Stimulated activated CD8-positive, alpha-beta memory T cell treated with anti-CD3 and anti-CD28 coated beads, Interleukin-15, amount 100 ng/mL, for 24 hours (primary cell): ENCODE data around the gene ZFP57.
"Not testable (repeated sequence)": the region's sequence is repeated elsewhere in the genome, so short reads cannot be mapped to it uniquely, and the experiment has no call there.

Experiments
- DNase-seq: peaks from one replicate; pipeline ENCODE4 v3.0.0-alpha.2; 2020; ENCODE audit warnings: low read depth

Gene ZFP57

GRCh38 chr6:29696147-29697125, 15.5 kb upstream of the ZFP57 start:
- no peak for DNase-seq

- no peak for DNase-seq
Observed at GRCh38 chr6:29694637-29695036, 13.7 kb upstream of the ZFP57 start.

DNA sequence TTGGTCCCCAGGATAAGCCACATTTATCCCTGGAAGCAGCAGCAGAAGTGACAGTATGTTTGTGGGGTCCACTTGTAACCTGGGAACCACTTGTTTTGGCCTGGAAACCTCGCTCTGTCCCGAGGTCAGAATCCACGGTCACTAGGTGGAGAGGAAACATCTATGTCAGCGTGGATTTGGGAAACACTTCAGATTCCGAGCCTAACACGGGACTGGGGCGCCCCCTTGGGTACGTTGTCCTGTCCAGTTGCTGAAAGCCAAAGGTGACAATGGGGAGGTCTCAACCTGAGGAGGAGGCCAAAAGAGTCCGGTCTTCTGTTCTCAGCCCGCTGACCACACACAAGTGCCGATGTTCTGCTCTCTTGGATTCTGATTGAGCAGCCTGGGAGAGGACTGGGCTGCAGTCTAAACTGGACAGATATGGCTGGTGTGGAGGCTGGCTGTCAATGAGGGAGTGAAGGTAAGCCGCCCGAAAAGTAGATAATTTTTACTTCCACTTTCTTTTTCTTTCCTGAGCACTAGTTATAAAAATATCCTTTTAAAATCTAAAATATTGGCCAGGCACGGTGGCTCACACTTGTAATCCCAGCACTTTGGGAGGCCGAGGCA, 4.9 kb upstream of the ZFP57 start:
- DNase-seq, result no peak

DNA sequence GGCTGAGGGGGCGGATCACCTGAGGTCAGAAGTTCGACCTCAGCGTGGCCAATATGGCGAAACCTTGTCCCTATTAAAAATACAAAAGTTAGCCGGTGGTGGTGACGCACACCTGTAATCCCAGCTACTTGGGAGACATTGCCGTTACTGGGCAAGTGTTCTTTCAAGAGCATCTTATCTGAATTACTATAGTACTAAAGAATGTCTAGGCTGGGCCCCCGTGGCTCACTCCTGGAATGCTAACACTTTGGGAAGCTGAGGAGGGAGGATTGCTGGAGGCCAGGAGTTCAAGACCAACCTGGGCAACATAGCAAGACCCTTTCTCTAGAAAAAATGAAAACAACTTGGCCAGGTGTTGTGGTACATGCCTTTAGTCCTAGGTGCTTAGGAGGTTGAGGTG, 859 bp upstream of the ZFP57 start:
- no peak for DNase-seq

- DNase-seq, result no peak
Observed at GRCh38 chr6:29680416-29680815, 536 bp downstream of the ZFP57 start.

DNA sequence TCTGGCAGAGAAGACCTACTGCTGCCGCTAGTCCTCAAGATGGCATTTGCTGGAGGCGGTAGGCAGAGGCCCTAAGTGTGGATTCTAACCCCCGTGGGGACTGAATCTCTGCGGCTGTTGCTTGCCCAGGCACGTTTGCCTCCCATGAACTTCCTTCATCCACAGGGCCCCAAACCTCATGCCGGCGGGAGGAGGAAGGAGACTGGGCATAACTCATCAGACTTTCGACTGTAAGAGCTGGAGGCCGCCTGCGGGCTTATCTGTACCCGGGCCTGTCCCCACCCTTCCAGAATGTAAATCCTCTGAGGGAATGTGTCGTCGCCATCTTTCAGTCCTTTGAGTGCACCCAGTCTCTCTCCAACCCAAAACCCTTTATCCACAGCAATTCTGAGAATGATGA, 990 bp downstream of the ZFP57 start:
- DNase-seq, result no peak

GRCh38 chr6:29678114-29678513, 2.8 kb downstream of the ZFP57 start:
- DNase-seq, result no peak

GRCh38 chr6:29676981-29677601, 3.9 kb downstream of the ZFP57 start:
- no peak for DNase-seq

DNA sequence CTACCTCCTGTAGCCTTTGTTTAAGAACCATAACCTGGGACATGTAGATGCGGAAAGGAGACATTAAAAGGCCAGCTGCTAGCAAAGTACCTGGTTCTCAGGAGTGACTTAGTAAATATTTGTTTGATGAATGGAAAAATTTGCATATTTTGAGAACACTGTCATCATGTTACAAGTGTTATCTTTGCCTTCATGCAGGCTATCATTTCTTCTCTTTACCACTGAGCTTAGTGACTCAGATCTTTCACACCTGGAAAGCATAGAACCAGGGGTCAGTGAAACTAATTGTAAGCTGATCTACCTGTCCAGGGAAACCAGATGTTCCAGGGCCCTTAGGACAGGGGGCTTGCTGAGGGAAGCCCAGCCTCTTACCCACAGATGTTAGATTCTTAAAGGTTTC, 5.4 kb downstream of the ZFP57 start:
- no peak for DNase-seq

DNA sequence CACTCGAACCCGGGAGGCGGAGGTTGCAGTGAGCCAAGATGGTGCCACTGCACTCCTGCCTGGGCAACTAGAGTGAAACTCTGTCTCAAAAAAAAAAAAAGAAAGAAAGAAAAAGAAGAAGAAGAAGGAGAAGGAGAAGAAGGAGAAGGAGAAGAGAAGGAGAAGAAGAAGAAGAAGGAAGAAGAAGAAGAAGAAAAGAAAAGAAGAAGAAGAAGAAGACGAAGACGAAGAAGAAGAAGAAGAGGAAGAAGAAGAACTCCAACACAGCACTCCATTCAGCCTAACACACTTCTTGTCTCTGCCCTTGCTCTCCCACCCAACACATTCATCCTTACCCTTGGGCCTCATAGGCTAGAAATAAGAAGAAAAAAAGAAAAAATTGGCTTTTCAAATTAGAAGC, 6.9 kb downstream of the ZFP57 start:
- DNase-seq, result no peak

DNA sequence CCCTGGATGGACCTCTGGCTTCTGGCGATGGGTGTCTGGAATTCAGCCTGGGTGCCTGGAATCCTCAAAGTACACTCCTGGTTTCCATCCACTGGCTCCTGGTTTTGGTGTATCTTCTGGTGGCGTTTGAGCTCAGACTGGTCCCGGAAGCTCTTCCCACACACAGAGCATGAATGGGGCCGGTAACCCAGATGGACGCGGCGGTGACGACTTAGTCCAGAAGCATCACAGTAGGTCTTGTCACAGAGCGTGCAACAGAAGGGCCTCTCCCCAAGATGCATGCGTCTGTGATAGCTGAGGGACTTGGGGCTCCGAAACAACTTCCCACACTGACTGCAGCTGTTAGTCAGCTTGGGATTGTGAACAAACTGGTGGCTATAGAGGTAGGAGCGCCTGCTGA, 7.8 kb downstream of the ZFP57 start:
- no peak for DNase-seq

- DNase-seq, result not testable (repeated sequence)
Observed at GRCh38 chr6:29672116-29672515, 8.8 kb downstream of the ZFP57 start.

DNA sequence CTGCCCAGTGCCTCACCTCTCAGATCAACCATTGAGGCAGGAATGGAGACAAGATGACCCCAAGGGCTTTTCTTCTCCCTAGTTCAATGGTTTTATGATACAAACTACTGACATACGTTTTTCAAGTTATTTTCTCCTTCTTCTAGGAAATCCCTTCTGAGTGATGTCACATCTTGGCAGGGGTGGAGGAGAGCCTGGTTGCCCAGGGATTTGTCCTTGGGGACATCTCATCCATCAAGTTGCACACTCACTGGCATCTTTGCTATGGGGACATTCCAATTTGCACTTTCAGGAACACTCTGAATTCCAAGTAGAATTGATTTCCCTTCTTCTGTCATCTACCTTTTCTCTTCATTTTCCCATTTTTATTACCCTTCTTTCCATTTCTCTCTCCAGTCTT, 9.9 kb downstream of the ZFP57 start:
- no peak for DNase-seq

- DNase-seq, result no peak
Observed at GRCh38 chr6:29667158-29667557, 13.8 kb downstream of the ZFP57 start.

GRCh38 chr6:29666826-29667130, 14.2 kb downstream of the ZFP57 start:
- DNase-seq, result no peak

DNA sequence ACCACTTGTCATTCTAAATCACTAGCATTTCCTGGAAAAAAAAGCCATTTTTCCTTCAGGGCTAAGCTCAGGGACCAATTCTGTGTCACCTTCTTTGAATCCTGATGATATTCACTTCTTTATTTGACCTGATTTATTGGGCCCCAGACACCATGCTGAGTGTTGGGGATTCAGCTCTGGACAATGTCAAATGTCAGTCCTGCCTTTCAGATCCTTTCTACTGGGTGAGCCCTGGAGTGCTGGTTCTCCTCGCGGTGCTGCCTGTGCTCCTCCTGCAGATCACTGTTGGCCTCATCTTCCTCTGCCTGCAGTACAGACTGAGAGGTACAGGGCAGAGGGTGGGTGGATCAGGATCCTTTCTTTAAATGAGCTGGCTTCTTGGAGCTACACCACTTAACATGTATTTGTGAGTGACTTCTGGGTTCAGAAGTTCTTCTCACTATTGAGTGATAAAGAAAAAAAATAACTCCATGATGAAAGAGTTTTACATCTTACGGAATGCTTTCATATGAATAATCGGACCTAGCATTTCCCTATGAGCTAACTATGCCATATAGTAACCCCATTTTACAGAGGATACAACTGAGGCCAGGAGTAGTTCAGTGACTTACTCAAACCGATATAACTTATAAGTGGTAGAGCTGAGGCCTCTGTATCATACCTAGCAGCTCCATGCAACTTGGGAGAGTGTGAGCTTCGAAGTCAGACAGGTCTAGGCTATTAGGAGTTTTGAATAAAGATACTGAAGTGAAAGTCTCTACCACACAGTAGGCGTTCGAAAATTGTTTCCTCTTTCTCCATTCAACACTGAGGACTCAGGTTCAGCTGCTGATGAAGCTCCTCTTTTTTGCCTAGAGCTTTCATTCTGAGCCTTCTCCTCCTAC, 14.8 kb downstream of the ZFP57 start:
- no peak for DNase-seq

DNA sequence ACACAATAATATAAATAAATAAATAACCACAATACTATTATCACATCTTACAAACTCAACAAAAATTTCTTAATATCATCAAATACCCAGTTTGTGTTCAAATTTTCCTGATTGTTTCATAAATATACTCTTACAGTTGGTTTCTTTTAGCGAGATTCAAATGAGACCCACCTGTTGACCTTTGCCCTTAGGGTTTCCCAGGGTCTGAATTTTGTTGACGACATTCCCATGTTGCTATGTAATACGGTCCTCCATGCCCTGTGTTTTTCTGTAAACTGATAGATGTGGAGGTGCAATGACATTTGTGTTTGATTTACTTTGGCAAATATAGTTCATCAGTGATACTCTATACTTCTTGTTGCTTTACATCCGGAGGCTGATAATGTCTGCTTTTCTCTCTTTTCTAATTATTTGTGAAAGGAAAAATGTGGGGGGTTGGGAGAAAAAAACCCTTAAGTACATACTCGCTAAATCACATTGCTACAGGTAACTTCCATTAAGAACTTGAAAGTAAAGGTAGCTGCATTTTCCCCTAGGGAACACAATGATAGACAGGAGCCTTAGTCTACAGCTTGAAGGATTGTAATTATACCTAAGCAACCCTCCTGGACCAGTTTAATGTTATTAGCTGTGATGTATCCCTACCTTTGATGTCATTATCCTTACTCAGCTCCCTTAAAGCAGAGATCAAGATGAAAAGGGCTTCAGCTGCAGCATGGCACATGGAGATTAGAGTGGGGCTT, 17.5 kb downstream of the ZFP57 start:
- DNase-seq, result no peak

- not testable (repeated sequence) for DNase-seq
Observed at GRCh38 chr6:29661502-29662141, 19.3 kb downstream of the ZFP57 start.

DNA sequence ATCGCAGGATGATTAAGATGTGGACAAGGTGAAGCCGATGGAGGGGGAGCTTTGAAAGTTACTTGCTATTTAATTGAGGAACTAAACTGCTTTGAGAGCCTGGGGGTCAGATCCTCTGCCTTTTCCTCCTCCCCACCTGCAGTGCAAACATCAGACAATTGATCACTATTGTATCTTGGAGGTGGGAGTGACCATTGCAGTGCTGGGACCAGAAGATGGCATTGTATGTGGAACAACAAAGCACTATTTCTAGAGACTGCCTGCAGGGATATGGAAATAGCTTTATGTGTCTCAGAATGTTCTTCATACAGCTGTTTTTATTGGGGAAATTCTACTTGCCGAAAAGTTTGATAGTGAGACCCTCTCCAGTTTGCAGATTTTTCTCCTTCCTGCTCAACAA, 19.9 kb downstream of the ZFP57 start:
- no peak for DNase-seq

DNA sequence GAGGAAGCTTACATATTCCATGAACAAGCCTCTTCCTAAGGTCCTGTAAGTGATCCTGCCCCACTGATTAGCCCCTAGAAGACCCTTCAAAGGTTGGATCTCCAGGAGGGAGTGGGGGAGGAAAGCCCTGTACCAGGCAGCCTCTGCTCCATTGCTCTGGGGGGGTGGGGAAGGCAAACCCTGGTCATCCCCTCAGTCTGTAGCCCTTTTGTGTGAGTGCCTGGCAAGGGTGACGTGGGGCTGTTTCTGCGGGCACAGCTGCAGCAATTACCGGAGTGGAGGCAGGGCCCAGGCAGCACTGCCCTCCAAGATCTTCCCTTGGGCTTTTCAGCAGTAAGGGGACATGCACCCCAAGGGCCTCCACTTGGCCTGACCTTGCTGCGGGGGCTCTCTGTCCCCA, 24.2 kb downstream of the ZFP57 start, which contains the start of gene MOG:
MOG (plus strand) TSS at position 295 of the 400 bp plus-strand sequence. CDS start 118 bp downstream, outside the sequence.
- DNase-seq, result no peak

- no peak for DNase-seq
Observed at GRCh38 chr6:29656157-29656556, 24.8 kb downstream of the ZFP57 start.
